HepG2 (cell line): Measurements from ENCODE around the gene RFX7. TPM values are rescaled to one million over a fixed set of nuclear protein-coding genes. Genes with fewer than 3 reads are reported as not detected.

ENCODE experiments used
- ATAC-seq: fragments of 200-7000 bp; cut with Tn5 transposase; 3 replicates; pipeline ENCODE4 v1.9.1; 2020; ENCODE audit warnings: mild to moderate bottlenecking, moderate library complexity
- BruUV-seq: library from RNA; stranded (reverse); fragments of 400-500 nt; replicated peaks from 2 replicates; lab custom pipeline; 2021; lab: Mats Ljungman, UMichigan
- CTCF ChIA-PET: fragments of 300-600 bp; formaldehyde crosslinking; extraction: SDS; loops from one replicate; lab custom pipeline; 2021; ENCODE audit warnings: low total read pairs, inconsistent platforms, low intra/inter-chr PET ratio; lab: Yijun Ruan, JAX
- POLR2A ChIA-PET: fragments of 350-600 bp; sonication (Branson Sonifier 250); formaldehyde crosslinking; loops from one replicate; lab custom pipeline; 2020; ENCODE audit warnings: antibody characterized with exemption, inconsistent platforms; lab: Yijun Ruan, JAX
- DNase-seq: peaks from one replicate; pipeline ENCODE4 v3.0.0-alpha.2; 2015; ENCODE audit warnings: low spot score
- FAIRE-seq: peaks from 3 replicates; lab custom pipeline; 2011; peaks lifted over from hg19 to GRCh38; lab: Jason Lieb, UNC
- H2AFZ ChIP-seq: one replicate; pipeline ENCODE4 v1.6.1; 2011; ENCODE audit warnings: low read length, inconsistent platforms
- H3K27ac ChIP-seq: fragments of 300-600 bp; 3 replicates; pipeline ENCODE4 v1.8.0; 2011; ENCODE audit warnings: mixed run types, mild to moderate bottlenecking, mixed read lengths, low read length, inconsistent platforms; ENCODE audit not compliant: insufficient read depth; ENCODE audit errors: extremely low read length
- H3K27me3 ChIP-seq, 2 experiments: fragments of 200-600 bp in 1 of 2; 2 replicates in 1 of 2; 3 replicates in 1 of 2; pipeline versions ENCODE4 v1.6.0 to v1.8.0; 2011; ENCODE audit warnings: low read length in 2 of 2, mild to moderate bottlenecking in 2 of 2, moderate library complexity in 2 of 2, inconsistent platforms in 1 of 2; ENCODE audit not compliant: insufficient read depth in 2 of 2, control insufficient read depth in 1 of 2
- H3K36me3 ChIP-seq, 2 experiments: fragments of 200-600 bp in 1 of 2; replicated peaks in 1 of 2; 2 replicates in 1 of 2; 3 replicates in 1 of 2; pipeline versions ENCODE4 v1.5.1 to v1.8.0; 2011; ENCODE audit warnings: low read length in 2 of 2, inconsistent platforms in 1 of 2; ENCODE audit not compliant: insufficient read depth in 2 of 2, control insufficient read depth in 1 of 2
- H3K4me1 ChIP-seq: 2 replicates; pipeline ENCODE4 v1.5.1; 2012; ENCODE audit warnings: low read length, inconsistent platforms; ENCODE audit not compliant: insufficient read depth
- H3K4me2 ChIP-seq: 2 replicates; pipeline ENCODE4 v1.6.0; 2011; ENCODE audit warnings: low read depth, low read length, inconsistent platforms
- H3K4me3 ChIP-seq, 3 experiments: fragments of 200-600 bp in 1 of 3; sonication (generic), shearing (Covaris generic) in 1 of 3; replicated peaks in 1 of 3; 2 replicates each; pipeline ENCODE4 v1.5.1; 2011 to 2016; ENCODE audit warnings: low read length in 3 of 3, inconsistent platforms in 2 of 3, low read depth in 2 of 3, mild to moderate bottlenecking in 2 of 3, control low read depth in 1 of 3, mixed read lengths in 1 of 3; ENCODE audit not compliant: insufficient read depth in 1 of 3
- H3K79me2 ChIP-seq: one replicate; pipeline ENCODE4 v1.6.1; 2011; ENCODE audit warnings: low read length, inconsistent platforms; ENCODE audit not compliant: insufficient read depth
- H3K9ac ChIP-seq: 2 replicates; pipeline ENCODE4 v1.6.0; 2011; ENCODE audit warnings: mild to moderate bottlenecking, low read depth, low read length, inconsistent platforms; ENCODE audit not compliant: insufficient read depth
- H3K9me3 ChIP-seq: 2 replicates; pipeline ENCODE4 v1.5.1; 2012; ENCODE audit warnings: mild to moderate bottlenecking, low read length
- H4K20me1 ChIP-seq: 2 replicates; pipeline ENCODE4 v1.6.0; 2011; ENCODE audit warnings: inconsistent platforms, mild to moderate bottlenecking, low read length, moderate library complexity; ENCODE audit not compliant: insufficient read depth
- ATF7 ChIP-seq, 2 experiments: fragments of 450-650 bp in 1 of 2; sonication (generic) in 1 of 2; formaldehyde crosslinking in 1 of 2; IDR thresholded peaks; 2 replicates each; pipeline versions ENCODE4 v1.4.0 to v1.6.1; 2016 to 2020; ENCODE audit warnings: antibody characterized with exemption in 1 of 2, mild to moderate bottlenecking in 1 of 2, missing genetic modification reagents in 1 of 2
- GATA4 ChIP-seq: sonication (generic); IDR thresholded peaks from 2 replicates; pipeline ENCODE4 v1.6.1; 2016; ENCODE audit warnings: antibody characterized with exemption, low read depth, borderline replicate concordance
- GPN1 ChIP-seq: sonication (generic); formaldehyde crosslinking; IDR thresholded peaks from 2 replicates; pipeline ENCODE4 v1.5.1; 2020; ENCODE audit warnings: missing genetic modification reagents, borderline replicate concordance
- PCBP1 ChIP-seq: fragments of 200-400 bp; formaldehyde crosslinking; IDR thresholded peaks from 2 replicates; pipeline ENCODE4 v1.6.1; 2017; ENCODE audit warnings: mild to moderate bottlenecking, low read depth, low read length, borderline replicate concordance
- PRDM4 ChIP-seq: sonication (generic); formaldehyde crosslinking; IDR thresholded peaks from 2 replicates; pipeline ENCODE4 v1.9.0; 2021; ENCODE audit warnings: missing genetic modification reagents, borderline replicate concordance
- ZNF503 ChIP-seq: sonication (generic); formaldehyde crosslinking; IDR thresholded peaks from 2 replicates; pipeline ENCODE4 v1.4.0; 2020; ENCODE audit warnings: missing genetic modification reagents
- WGBS: methylation state at CpG from one replicate; pipeline ENCODE4 v1.1.6; 2017; ENCODE audit warnings: low lambda C conversion rate; 5-methylcytosine and 5-hydroxymethylcytosine counted together
- in situ Hi-C: cut with HindIII; loops from 2 replicates; pipeline ENCODE4 v1.10.0; 2017; ENCODE audit warnings: low pct_unique_long_range_greater_than_20kb; ENCODE audit not compliant: extremely low pct_ligation_motif_present
- intact Hi-C: fragments of 100-400 bp; cut with micrococcal nuclease; formaldehyde crosslinking; loops from one replicate; pipeline ENCODE4 v1.10.0; 2022; ENCODE audit not compliant: unreplicated experiment
- polyA plus RNA-seq, 8 experiments: library from polyadenylated mRNA; depleted of rRNA in 3 of 8; stranded (reverse) in 7 of 8; unstranded in 1 of 8; fragments of >200 nt; fragmentation: Illumina TruSeq in 4 of 8; extraction: Trizol in 4 of 8; gene quantifications; 2 replicates each; pipeline versions ENCODE4 v1.2.1 to v1.2.3, GENCODE V29; 2011 to 2016; ENCODE audit warnings: low read depth in 4 of 8, missing spikeins in 1 of 8, mixed read lengths in 1 of 8; ENCODE audit not compliant: insufficient read depth in 1 of 8
- total RNA-seq, 5 experiments: library from RNA; depleted of rRNA; stranded (reverse); fragments of >200 nt; fragmentation: Illumina TruSeq; extraction: Trizol; gene quantifications; 2 replicates each; pipeline ENCODE4 v1.2.3, GENCODE V29; 2016; ENCODE audit warnings: low read depth in 1 of 5

Gene RFX7
- total and polyA plus RNA-seq, 2 of the 13 experiments (the other 11 are each of a cell fraction or from before 2014, with no cell fraction given) = 8.5 to 10.4 TPM

GRCh38 chr15:56038707-56039106 is 205.0 kb downstream of the RFX7 start:
- CTCF ChIA-PET = no interaction called here

More at GRCh38 chr15:56038707-56039106, 205.0 kb downstream of the RFX7 start:
- Histone ChIP-seq H3K4me3 (no peak overlapping the region), H3K79me2 (no peaks in the 10 kb centered on the region), H4K20me1 (no peaks in the 10 kb centered on the region), H3K27me3 (no peaks in the 10 kb centered on the region), H2AFZ (no peak overlapping the region), H3K9ac (no peak overlapping the region), H3K27ac (no peak overlapping the region), H3K36me3 (no peaks in the 10 kb centered on the region), H3K4me2 (no peak overlapping the region), H3K9me3 (no peaks in the 10 kb centered on the region), H3K4me1 (peaks cover 37% of the 10 kb centered on the region)
- BruUV-seq = no TSS peak
- POLR2A ChIA-PET = no interaction called here
- intact Hi-C loops = no loop called here
- FAIRE-seq (no peak), ATAC-seq (no peak), DNase-seq (no peak)
- in situ Hi-C loops = no loop called here
- TF ChIP-seq PCBP1 (no peak), GPN1 (CRISPR knock-in tag) (no peak), PRDM4 (CRISPR knock-in tag) (no peak), GATA4 (no peak), ZNF503 (CRISPR knock-in tag) (no peak), ATF7 (IDR thresholded peaks at IDR 0.05) (no peak), ATF7 (CRISPR knock-in tag; IDR thresholded peaks at IDR 0.05) (no peak)
- 93% methylated on average over 4 of the region's 4 CpGs for WGBS
